Panc1 (cell line): ENCODE data around the gene SCAMP4.

Experiments
- CTCF ChIP-seq: fragments of 450-650 bp; IDR thresholded peaks from 2 replicates; pipeline ENCODE4 v1.5.1; 2017; ENCODE audit warnings: mild to moderate bottlenecking
- POLR2AphosphoS5 ChIP-seq: IDR thresholded peaks from 2 replicates; pipeline ENCODE4 v1.6.1; 2012; ENCODE audit warnings: mild to moderate bottlenecking, low read depth, low read length, moderate library complexity
- SIN3A ChIP-seq: IDR thresholded peaks from 2 replicates; pipeline ENCODE4 v1.6.1; 2012; ENCODE audit warnings: low read depth, mild to moderate bottlenecking, low read length, moderate library complexity, borderline replicate concordance; ENCODE audit not compliant: insufficient read depth

GRCh38 chr19:1856698-1857603 is 48.2 kb upstream of the SCAMP4 start:
- TF ChIP-seq CTCF (no peak), POLR2AphosphoS5 (no peak), SIN3A (no peak)
